Subcutaneous adipose tissue (tissue), 4 donors: ENCODE measurements around the gene ATP10B. TPM values are rescaled to one million over a fixed set of nuclear protein-coding genes. Genes with fewer than 3 reads are reported as not detected.

Experiments used
- CTCF ChIP-seq: fragments of 450-650 bp; IDR thresholded peaks from one replicate; pipeline ENCODE4 v1.5.1; 2016; ENCODE audit warnings: low read depth, mild to moderate bottlenecking, control low read depth, antibody characterized with exemption, moderate library complexity
- total RNA-seq, 4 donors: library from RNA; depleted of rRNA; stranded (reverse); fragments of >200 nt; gene quantifications; one replicate each; pipeline ENCODE4 v1.1.0, GENCODE V29; 2016

Gene ATP10B
- total RNA-seq, 4 donors from 2014 or later = under 0.01 TPM; not detected in 3

GRCh38 chr5:160638161-160638742 lies 213.8 kb downstream of the ATP10B start:
- no peak for TF ChIP-seq CTCF

- TF ChIP-seq CTCF = no peak
Measured at GRCh38 chr5:160637357-160638090, 214.5 kb downstream of the ATP10B start.

- TF ChIP-seq CTCF = no peak
Measured at GRCh38 chr5:160635663-160636062, 216.3 kb downstream of the ATP10B start.

- no peak for TF ChIP-seq CTCF
Measured at GRCh38 chr5:160635046-160635445, 217.0 kb downstream of the ATP10B start.

- no peak for TF ChIP-seq CTCF
Measured at GRCh38 chr5:160629003-160629402, 223.0 kb downstream of the ATP10B start.

GRCh38 chr5:160628619-160628968 lies 223.4 kb downstream of the ATP10B start:
- no peak for TF ChIP-seq CTCF

- no peak for TF ChIP-seq CTCF
Measured at GRCh38 chr5:160627921-160628618, 223.9 kb downstream of the ATP10B start.
